ENCODE results near the gene IPO11. TPM values are rescaled to one million over a fixed set of nuclear protein-coding genes. Genes with fewer than 3 reads are reported as not detected.

Gene IPO11
- total and polyA plus RNA-seq, 2 of the 13 experiments (the other 11 are each of a cell fraction or from before 2014, with no cell fraction given), result 13.9 to 24.4 TPM

- TF ChIP-seq MYPOP (CRISPR knock-in tag; IDR thresholded peaks at IDR 0.05) (no peak), MAFG (CRISPR knock-in tag; IDR thresholded peaks at IDR 0.05) (no peak), CHD2 (IDR thresholded peaks at IDR 0.05; ENCODE audit: low read depth, low read length) (no peak), ZNF792 (CRISPR knock-in tag; IDR thresholded peaks at IDR 0.05) (no peak), HNF1B (CRISPR knock-in tag; IDR thresholded peaks at IDR 0.05) (no peak), MIXL1 (CRISPR knock-in tag; IDR thresholded peaks at IDR 0.05) (no peak)
Observed at GRCh38 chr5:62450259-62450658, 37.7 kb downstream of the IPO11 start (continued).

- CTCF ChIA-PET (ENCODE audit: low intra/inter-chr PET ratio, low total read pairs), result no interaction called here
- Histone ChIP-seq H3K9me3 (ENCODE audit: low read length) (no peaks in the 10 kb centered on the region), H2AFZ (ENCODE audit: low read length) (no peak overlapping the region), H3K27ac (ENCODE audit: extremely low read length, insufficient read depth, low read length) (no peak overlapping the region), H3K36me3 (replicated peaks in 1 of 2; ENCODE audit: control insufficient read depth in 1 of 2, insufficient read depth in 2 of 2, low read length in 2 of 2) (peaks cover 5 to 9% of the 10 kb centered on the region in 2 experiments; a peak in 4 of 5 replicates), H3K4me3 (replicated peaks in 1 of 3; ENCODE audit: insufficient read depth in 1 of 3, low read depth in 2 of 3, low read length in 3 of 3) (no peak overlapping the region), H3K9ac (ENCODE audit: insufficient read depth, low read depth, low read length) (no peak overlapping the region), H3K27me3 (ENCODE audit: control insufficient read depth in 1 of 2, insufficient read depth in 2 of 2, low read length in 2 of 2) (no peaks in the 10 kb centered on the region), H3K79me2 (ENCODE audit: insufficient read depth, low read length) (no peaks in the 10 kb centered on the region), H3K4me2 (ENCODE audit: low read depth, low read length) (no peak overlapping the region), H4K20me1 (ENCODE audit: insufficient read depth, low read length) (no peaks in the 10 kb centered on the region), H3K4me1 (ENCODE audit: insufficient read depth, low read length) (no peaks in the 10 kb centered on the region)
- 96% methylated on average over 1 of the region's 1 CpG for WGBS (ENCODE audit: low lambda C conversion rate)
- POLR2A ChIA-PET, result no interaction called here
- DNase-seq (ENCODE audit: low spot score), result no peak
- no peak for ATAC-seq
- BruUV-seq (replicated peaks), result no TSS peak
- FAIRE-seq, result no peak
- in situ Hi-C loops (cut with HindIII; ENCODE audit: extremely low pct_ligation_motif_present, low pct_unique_long_range_greater_than_20kb) (no loop called here), intact Hi-C loops (cut with micrococcal nuclease; ENCODE audit: unreplicated experiment) (no loop called here)
- TF ChIP-seq RARG (CRISPR knock-in tag; IDR thresholded peaks at IDR 0.05; ENCODE audit: low read depth) (no peak), CEBPZ (IDR thresholded peaks at IDR 0.05; ENCODE audit: low read length) (no peak), KAT8 (CRISPR knock-in tag; IDR thresholded peaks at IDR 0.05) (no peak), ZNF790 (CRISPR knock-in tag; IDR thresholded peaks at IDR 0.05; ENCODE audit: borderline replicate concordance) (no peak), TAF15 (IDR thresholded peaks at IDR 0.05; ENCODE audit: low read depth, low read length, poor library complexity, severe bottlenecking) (no peak), CBX2 (IDR thresholded peaks at IDR 0.05; ENCODE audit: low read depth, low read length) (no peak), CBX2 (CRISPR knock-in tag; IDR thresholded peaks at IDR 0.05; ENCODE audit: low read depth) (no peak), ZXDC (CRISPR knock-in tag; IDR thresholded peaks at IDR 0.05) (no peak), MIER3 (CRISPR knock-in tag; IDR thresholded peaks at IDR 0.05; ENCODE audit: borderline replicate concordance) (no peak)
Observed at GRCh38 chr5:62457071-62457470, 44.5 kb downstream of the IPO11 start.

Data from HepG2 (cell line).